Measurements from ENCODE around the gene EBF4.
A peak's percentile ranks its signal among the peaks of the same experiment; 100 is the strongest.
"Not testable (repeated sequence)": the region's sequence is repeated elsewhere in the genome, so short reads cannot be mapped to it uniquely, and the experiment has no call there.

EBF4 gene

GRCh38 chr20:2691663-2692035 lies 931 bp upstream of the EBF4 start:
- Mint-ChIP-seq H3K27me3 (peaks cover 62% of the 10 kb centered on the region), H3K4me1 (peaks cover 31% of the 10 kb centered on the region), H3K27ac (no peak overlapping the region), H3K4me3 (peak overlapping the region; percentile 83 to 95), H3K9me3 (no peaks in the 10 kb centered on the region)
- DNase-seq (no peak), ATAC-seq (no peak)

DNA sequence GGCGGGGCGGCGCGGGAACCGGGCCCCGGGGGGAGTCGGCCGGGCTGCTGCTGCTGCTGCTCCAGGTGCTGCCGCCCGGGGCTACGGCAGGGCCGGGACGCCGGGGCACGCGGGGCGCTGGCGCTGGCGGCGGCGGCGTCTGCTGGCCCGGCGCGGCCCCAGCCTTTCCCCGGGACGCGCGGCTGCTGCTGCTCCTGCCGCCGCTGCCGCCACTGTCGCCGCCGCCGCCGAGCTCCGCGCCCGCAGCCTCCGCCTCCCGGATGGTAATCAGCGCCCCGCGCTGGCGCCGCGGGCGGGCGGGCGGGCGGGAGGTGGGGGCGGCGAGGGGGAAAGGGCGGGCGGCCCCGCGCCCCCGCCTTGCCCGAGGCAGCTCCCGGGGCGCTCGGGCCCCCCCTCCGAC lies 306 bp downstream of the EBF4 start:
- H3K9me3 Mint-ChIP-seq = no peaks in the 10 kb centered on the region
- ATAC-seq (peak; percentile 16), DNase-seq (no peak)
- peaks cover 70% of the 10 kb centered on the region for H3K27me3 Mint-ChIP-seq
- peaks cover 25% of the 10 kb centered on the region for H3K4me1 Mint-ChIP-seq
- H3K27ac Mint-ChIP-seq = no peak overlapping the region
- no peak overlapping the region for H3K4me3 Mint-ChIP-seq

DNA sequence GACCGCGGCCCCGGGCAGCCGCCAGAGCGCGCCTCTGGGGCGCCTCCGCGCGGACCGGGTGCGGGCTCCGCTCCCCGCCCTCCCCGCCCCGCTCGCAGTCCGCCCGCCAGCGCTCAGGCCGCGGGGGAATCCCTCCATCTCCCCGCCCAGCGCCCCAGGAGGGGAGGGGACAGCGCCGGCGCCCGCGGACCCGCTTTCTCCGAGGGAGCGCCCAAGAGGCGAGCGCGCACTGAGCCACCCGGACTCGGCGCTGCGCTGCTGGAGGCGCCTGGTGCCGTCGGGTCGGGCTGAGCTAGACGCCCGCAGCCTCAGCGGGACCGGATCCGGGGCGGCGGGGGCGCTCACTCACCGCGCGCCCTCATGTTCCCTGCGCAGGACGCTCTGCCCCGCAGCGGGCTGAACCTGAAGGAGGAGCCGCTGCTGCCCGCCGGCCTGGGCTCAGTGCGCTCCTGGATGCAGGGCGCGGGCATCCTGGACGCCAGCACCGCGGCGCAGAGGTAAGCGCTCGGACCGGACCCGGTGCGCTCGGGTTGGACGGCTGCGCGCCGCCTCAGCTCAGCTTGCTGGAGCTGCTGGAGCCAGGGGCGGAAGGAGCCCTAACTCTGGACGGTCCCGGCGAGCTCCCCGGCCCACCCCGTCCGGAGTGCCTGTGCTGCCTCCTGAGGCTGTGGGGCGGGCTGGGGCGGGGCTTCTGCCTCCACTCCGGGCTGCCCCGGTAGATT lies 867 bp downstream of the EBF4 start:
- Mint-ChIP-seq H3K27ac (no peak overlapping the region), H3K27me3 (peaks cover 75% of the 10 kb centered on the region), H3K9me3 (no peaks in the 10 kb centered on the region), H3K4me1 (peaks cover 19% of the 10 kb centered on the region), H3K4me3 (peak overlapping the region; percentile 29 to 41)
- ATAC-seq (peak; percentile 80), DNase-seq (peak; percentile 49 to 72)

- Mint-ChIP-seq H3K4me1 (peaks cover 17% of the 10 kb centered on the region), H3K27me3 (peaks cover 78% of the 10 kb centered on the region), H3K4me3 (peak overlapping the region in 1 of 2 donors; percentile 41), H3K27ac (no peak overlapping the region), H3K9me3 (no peaks in the 10 kb centered on the region)
- DNase-seq (no peak), ATAC-seq (no peak)
Measured at GRCh38 chr20:2694008-2694471, 1.5 kb downstream of the EBF4 start.

DNA sequence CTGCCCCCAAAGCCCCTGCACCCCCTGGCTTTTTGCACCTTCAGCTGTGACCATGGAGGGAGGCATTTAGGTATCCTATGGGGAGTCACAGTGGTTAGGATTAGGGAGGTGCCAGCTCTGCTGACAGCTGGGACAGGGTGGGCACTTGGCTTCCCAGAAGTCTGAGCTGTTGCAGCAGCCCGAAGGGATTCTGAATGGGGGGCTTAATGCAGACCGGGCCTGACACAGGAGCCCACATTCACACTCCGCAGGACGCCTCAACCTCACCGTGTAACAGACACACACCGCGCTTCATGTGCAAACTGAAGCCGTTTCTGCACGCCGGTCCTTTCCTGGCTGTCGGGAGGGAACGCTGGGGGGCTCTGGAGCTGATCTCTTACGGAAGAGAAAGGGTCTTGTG lies 1.9 kb downstream of the EBF4 start:
- H3K4me1 Mint-ChIP-seq = peaks cover 17% of the 10 kb centered on the region
- no peak overlapping the region for H3K27ac Mint-ChIP-seq
- no peak for ATAC-seq
- H3K4me3 Mint-ChIP-seq = peak overlapping the region in 1 of 2 donors; percentile 43
- H3K9me3 Mint-ChIP-seq = no peaks in the 10 kb centered on the region
- peaks cover 74% of the 10 kb centered on the region for H3K27me3 Mint-ChIP-seq
- peak in 1 of 2 donors; percentile 7 for DNase-seq

DNA sequence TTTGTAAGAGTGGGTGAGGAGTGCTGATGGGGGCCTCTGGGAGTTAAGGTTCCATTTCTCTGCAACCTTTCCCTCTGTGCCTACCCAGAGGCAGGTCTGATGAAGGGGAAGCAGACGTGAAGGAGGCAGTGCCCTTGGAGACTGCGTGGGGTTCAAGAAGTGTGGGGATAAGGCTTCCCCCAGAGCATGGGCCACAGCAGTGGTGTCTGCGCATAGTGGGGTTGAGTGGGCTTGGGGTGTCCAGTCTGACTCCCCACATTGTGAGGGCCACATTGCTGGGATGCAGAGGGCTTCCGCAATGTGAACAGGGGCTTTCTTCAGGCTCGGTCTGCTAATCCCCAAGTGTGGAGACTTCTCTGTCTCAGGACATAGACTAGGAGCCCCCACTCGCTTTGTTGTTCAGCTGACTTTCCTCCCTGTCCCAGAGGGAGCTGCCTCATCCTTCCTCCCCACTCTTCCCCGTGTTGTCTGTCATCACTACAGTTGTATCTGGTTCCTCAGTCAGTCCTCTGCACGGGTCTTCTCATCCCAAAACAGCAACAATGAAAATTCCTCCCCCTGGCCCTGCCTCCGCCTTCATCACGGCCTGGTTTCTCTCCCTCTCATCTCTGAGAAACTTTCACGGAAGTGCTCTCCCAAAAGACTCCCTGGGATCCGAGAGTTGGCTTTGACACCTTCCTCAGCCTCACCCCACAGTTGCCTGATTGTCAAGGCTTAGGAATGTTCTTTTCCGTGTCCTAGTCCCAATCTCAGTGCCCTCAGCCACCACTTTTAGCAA lies 2.8 kb downstream of the EBF4 start:
- peak overlapping the region in 1 of 2 donors; percentile 43 for H3K4me3 Mint-ChIP-seq
- DNase-seq = peak in 1 of 2 donors; percentile 6
- no peak overlapping the region for H3K27ac Mint-ChIP-seq
- H3K9me3 Mint-ChIP-seq = no peaks in the 10 kb centered on the region
- ATAC-seq = no peak
- H3K4me1 Mint-ChIP-seq = peaks cover 17% of the 10 kb centered on the region
- peaks cover 65% of the 10 kb centered on the region for H3K27me3 Mint-ChIP-seq

DNA sequence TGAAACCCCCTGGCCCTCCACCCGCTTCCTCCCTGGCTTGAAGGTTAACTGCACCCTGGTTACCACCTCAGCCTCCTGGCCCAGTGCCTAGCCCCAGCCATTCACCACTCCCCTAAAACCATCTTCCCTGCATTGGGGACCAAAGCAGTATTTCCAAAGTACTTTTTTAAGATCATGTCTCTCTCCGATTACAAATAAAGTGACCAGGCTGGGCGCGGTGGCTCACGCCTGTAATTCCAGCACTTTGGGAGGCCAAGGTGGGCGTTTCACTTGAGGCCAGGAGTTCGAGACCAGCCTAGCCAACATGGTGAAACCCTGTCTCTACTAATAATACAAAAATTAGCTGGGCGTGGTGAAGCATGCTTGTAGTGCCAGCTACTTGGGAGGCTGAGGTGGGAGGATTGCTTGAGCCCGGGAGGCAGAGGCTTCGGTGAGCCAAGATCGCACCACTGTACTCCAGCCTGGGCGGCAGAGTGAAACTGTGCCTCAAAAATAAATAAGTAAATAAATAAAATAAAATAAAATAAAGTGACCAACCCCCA lies 3.5 kb downstream of the EBF4 start:
- not testable (repeated sequence) for H3K9me3 Mint-ChIP-seq, H3K4me3 Mint-ChIP-seq, DNase-seq, ATAC-seq, H3K27ac Mint-ChIP-seq
- peaks cover 12% of the 10 kb centered on the region for H3K4me1 Mint-ChIP-seq
- H3K27me3 Mint-ChIP-seq = peaks cover 59% of the 10 kb centered on the region

DNA sequence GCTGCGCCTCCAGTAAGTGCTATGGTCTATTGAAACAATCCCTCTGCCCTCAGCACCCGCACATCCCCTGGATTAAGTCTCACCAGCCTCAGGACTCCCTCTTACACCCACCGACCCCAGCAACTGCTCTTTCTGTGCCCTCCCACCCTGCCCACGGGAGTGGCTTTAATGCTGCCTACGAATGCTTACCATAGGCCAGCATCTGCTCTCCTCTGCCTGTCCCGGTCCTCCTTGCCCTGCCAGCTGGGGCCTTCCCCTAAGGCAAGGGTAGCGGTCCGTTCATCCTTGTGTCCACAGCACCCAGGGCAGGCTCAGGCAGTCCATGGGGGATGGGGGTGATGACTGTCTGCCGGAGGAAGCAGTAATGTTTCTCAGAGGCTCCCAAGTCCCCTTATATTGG lies 4.1 kb downstream of the EBF4 start:
- no peak for ATAC-seq
- Mint-ChIP-seq H3K27me3 (peaks cover 53% of the 10 kb centered on the region), H3K4me3 (no peak overlapping the region), H3K4me1 (peaks cover 7% of the 10 kb centered on the region), H3K27ac (no peak overlapping the region), H3K9me3 (no peaks in the 10 kb centered on the region)
- DNase-seq = peak in 1 of 2 donors; percentile 7

DNA sequence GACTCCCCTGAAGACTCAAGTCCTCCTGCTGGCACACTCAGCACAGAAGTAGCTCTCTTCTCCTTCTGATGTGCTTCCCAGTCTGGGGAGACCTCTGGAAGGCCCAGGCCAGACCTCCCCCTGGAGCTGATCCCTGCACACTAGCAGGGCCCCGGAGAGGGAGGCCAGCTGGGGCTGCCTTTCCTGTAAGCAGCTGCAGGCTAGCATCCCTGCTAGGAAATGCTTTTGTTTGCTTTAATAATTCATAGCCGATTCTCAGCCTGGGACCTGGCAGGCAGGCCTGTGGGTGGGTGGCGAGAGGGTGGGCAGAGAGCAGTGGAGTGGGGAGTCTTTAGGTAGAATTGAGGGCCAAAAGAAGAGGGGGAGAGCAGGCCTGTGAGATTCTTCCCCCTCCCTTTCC lies 5.2 kb downstream of the EBF4 start:
- H3K27ac Mint-ChIP-seq = no peak overlapping the region
- ATAC-seq (no peak), DNase-seq (no peak)
- H3K9me3 Mint-ChIP-seq = no peaks in the 10 kb centered on the region
- H3K4me3 Mint-ChIP-seq = no peak overlapping the region
- no peaks in the 10 kb centered on the region for H3K4me1 Mint-ChIP-seq
- peaks cover 45% of the 10 kb centered on the region for H3K27me3 Mint-ChIP-seq

GRCh38 chr20:2698186-2698817 lies 5.7 kb downstream of the EBF4 start:
- H3K4me1 Mint-ChIP-seq = no peaks in the 10 kb centered on the region
- ATAC-seq = no peak
- H3K27ac Mint-ChIP-seq = no peak overlapping the region
- H3K9me3 Mint-ChIP-seq = no peaks in the 10 kb centered on the region
- H3K27me3 Mint-ChIP-seq = peaks cover 45% of the 10 kb centered on the region
- no peak for DNase-seq
- H3K4me3 Mint-ChIP-seq = no peak overlapping the region

DNA sequence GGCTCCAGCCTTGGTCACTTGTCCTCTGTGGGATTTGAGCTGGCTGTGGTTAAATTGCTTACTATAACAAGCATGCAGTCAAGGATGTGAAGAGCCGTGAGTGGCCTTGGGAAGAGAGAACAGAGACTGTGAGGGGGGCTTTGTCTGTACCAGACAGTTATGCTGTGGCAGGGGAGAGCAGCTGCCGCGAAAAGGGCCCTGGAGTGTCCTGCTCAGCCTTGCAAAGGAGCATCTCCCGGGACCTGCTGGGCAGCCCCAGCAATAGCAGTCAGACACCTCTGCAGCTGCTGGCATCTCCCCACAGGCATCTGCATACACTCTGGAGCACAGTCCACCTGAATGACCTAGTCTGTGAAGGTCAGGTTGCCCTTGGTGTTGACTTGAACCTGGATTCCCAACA lies 6.3 kb downstream of the EBF4 start:
- no peak for ATAC-seq
- no peaks in the 10 kb centered on the region for H3K9me3 Mint-ChIP-seq
- no peaks in the 10 kb centered on the region for H3K4me1 Mint-ChIP-seq
- H3K27me3 Mint-ChIP-seq = peaks cover 43% of the 10 kb centered on the region
- no peak overlapping the region for H3K27ac Mint-ChIP-seq
- DNase-seq = no peak
- H3K4me3 Mint-ChIP-seq = no peak overlapping the region

DNA sequence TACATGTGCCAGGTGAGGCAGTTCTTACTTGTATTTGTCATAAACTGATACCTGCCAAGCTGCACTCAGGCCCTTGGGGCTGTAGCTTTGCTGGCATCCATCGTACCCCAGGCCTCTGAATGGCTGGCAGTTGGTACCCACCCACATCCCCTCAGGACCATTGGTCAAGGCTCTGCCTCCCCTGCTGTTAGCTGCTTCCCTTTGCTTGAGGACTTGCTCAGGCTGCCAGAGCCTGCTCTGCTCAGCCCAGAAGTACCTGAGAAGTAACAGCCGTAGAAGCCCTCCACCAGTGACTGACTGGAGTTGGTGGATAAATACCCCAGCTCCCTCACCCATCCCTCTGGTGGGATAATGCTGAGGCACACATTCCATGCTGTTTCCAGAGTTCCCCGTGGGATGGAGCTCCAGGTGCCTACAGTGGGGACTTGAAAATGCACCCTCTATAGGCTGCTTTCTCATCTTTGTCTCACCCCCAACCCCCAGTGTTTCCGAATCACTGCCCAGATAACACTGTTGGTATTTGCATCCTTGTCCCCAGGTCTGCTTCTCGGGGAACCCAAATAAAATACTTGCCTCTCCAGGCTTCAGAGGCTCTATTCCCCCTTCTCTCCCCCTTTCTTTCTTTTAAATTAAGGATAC lies 7.3 kb downstream of the EBF4 start:
- no peak overlapping the region for H3K4me3 Mint-ChIP-seq
- no peaks in the 10 kb centered on the region for H3K9me3 Mint-ChIP-seq
- no peaks in the 10 kb centered on the region for H3K4me1 Mint-ChIP-seq
- ATAC-seq (no peak), DNase-seq (no peak)
- no peak overlapping the region for H3K27ac Mint-ChIP-seq
- H3K27me3 Mint-ChIP-seq = peaks cover 37% of the 10 kb centered on the region

DNA sequence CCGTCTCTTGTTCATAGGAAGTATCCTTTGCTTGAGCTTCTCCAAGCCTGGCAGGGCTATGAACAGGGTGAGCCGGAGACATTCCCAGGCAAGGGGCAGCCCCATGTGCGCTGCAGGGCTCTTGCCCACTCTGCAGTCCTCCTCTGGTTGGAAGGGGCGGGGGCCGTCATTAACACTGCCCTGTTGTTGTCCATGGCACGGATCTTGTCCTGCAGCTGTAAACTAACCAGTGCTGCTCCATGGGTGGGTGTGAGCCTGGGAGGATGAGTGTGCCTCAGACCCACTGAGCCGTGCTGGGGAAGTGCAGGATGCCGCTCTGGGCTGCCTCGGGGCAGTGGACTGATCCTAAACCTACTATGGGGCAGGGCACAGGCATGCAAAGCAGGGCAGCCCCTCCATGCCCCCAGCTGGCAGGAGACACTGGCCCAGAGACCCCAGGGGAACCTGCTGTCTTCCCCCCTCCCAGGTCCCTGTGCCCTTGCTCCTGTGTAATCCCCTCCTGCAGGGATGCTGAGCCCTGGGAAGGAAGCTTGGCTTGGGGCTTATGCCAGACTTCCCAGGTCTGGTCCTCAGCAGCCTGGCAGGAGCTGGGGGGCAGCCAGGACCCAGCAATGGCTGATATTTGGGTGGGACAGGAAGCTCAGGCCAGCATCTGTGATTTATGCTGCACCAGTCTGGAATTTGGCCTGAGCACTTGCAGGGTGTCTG lies 8.5 kb downstream of the EBF4 start:
- ATAC-seq (no peak), DNase-seq (no peak)
- Mint-ChIP-seq H3K27me3 (peaks cover 29% of the 10 kb centered on the region), H3K27ac (peak overlapping the region in 1 of 2 donors; percentile 31), H3K9me3 (no peaks in the 10 kb centered on the region), H3K4me1 (no peaks in the 10 kb centered on the region), H3K4me3 (no peak overlapping the region)

DNA sequence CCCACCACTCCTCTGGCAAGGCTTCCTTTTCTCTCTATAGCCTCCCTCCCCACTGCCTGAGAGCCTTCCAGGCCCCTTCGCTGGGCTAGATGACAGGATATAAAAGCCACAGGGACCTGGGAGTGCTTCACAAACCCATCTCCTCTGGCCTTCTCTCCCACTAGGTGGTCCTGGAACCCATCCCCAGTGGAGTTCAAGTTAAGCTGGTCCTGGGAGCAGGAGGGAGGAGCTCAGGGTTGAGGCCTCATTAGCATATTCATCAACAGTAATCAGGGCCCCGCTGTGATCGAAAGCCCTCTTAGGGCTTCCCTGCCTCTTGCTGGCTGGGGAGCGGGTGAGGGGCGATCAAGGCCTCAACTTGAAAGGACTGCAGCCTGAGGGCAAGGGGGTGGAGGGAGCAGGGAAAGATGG lies 9.1 kb downstream of the EBF4 start:
- Mint-ChIP-seq H3K4me1 (peaks cover 6% of the 10 kb centered on the region), H3K4me3 (no peak overlapping the region), H3K9me3 (no peaks in the 10 kb centered on the region), H3K27ac (no peak overlapping the region), H3K27me3 (peaks cover 29% of the 10 kb centered on the region)
- DNase-seq = no peak
- ATAC-seq = no peak
